HEK293 (cell line): ENCODE results near the gene RASGRF2.

Source experiments
- CTCF ChIA-PET: fragments of 350-600 bp; formaldehyde crosslinking; extraction: SDS; loops from one replicate; lab custom pipeline; 2021; ENCODE audit warnings: antibody characterized with exemption; lab: Yijun Ruan, JAX
- POLR2A ChIA-PET: fragments of 300-600 bp; formaldehyde crosslinking; extraction: SDS; loops from one replicate; lab custom pipeline; 2020; ENCODE audit warnings: antibody characterized with exemption, inconsistent platforms; lab: Yijun Ruan, JAX
- H3K27ac ChIP-seq: fragments of 200-500 bp; sonication (Bioruptor generic); 2 replicates; pipeline ENCODE4 v1.5.1; 2014; ENCODE audit warnings: low read depth, low read length, control low read depth, inconsistent platforms; ENCODE audit errors: extremely low read depth
- H3K36me3 ChIP-seq, 2 experiments: fragments of 200-500 bp in 1 of 2; sonication (Bioruptor generic) in 1 of 2; 1 replicate in 1 of 2; 2 replicates in 1 of 2; pipeline ENCODE4 v1.5.1; 2014 to 2017; ENCODE audit warnings: inconsistent platforms in 2 of 2, low read length in 2 of 2; ENCODE audit not compliant: control insufficient read depth in 2 of 2, insufficient read depth in 1 of 2
- H3K4me1 ChIP-seq: fragments of 200-500 bp; sonication (Bioruptor generic); 2 replicates; pipeline ENCODE4 v1.5.1; 2014; ENCODE audit warnings: mild to moderate bottlenecking, low read length, inconsistent platforms; ENCODE audit not compliant: control insufficient read depth, insufficient read depth
- H3K4me3 ChIP-seq: 2 replicates; pipeline ENCODE4 v1.5.1; 2011; ENCODE audit warnings: low read depth, mild to moderate bottlenecking, control low read depth, low read length, moderate library complexity
- H3K9me3 ChIP-seq: fragments of 200-500 bp; sonication (Bioruptor generic); 2 replicates; pipeline ENCODE4 v1.5.1; 2014; ENCODE audit warnings: low read depth, low read length, inconsistent platforms; ENCODE audit not compliant: control insufficient read depth, insufficient read depth
- GFI1B ChIP-seq: fragments of 450-650 bp; formaldehyde crosslinking; IDR thresholded peaks from 2 replicates; pipeline ENCODE4 v1.5.1; 2016; ENCODE audit warnings: missing biosample characterization, missing genetic modification characterization
- INSM2 ChIP-seq: fragments of 450-650 bp; formaldehyde crosslinking; IDR thresholded peaks from 2 replicates; pipeline ENCODE4 v1.5.1; 2016; ENCODE audit warnings: missing biosample characterization, missing genetic modification characterization
- KLF7 ChIP-seq: fragments of 450-650 bp; formaldehyde crosslinking; IDR thresholded peaks from 2 replicates; pipeline ENCODE4 v1.5.1; 2016; ENCODE audit warnings: missing biosample characterization, missing genetic modification characterization, borderline replicate concordance
- MEIS1 ChIP-seq: sonication (generic); formaldehyde crosslinking; IDR thresholded peaks from 2 replicates; pipeline ENCODE4 v1.8.1; 2022; ENCODE audit warnings: missing genetic modification reagents, mild to moderate bottlenecking, borderline replicate concordance
- SCRT2 ChIP-seq: fragments of 450-650 bp; formaldehyde crosslinking; IDR thresholded peaks from 2 replicates; pipeline ENCODE4 v1.5.1; 2016; ENCODE audit warnings: missing biosample characterization, missing genetic modification characterization
- TCF7L2 ChIP-seq: IDR thresholded peaks from 2 replicates; pipeline ENCODE4 v1.6.1; 2011; ENCODE audit warnings: low read depth, mild to moderate bottlenecking, inconsistent platforms, low read length, moderate library complexity, borderline replicate concordance
- TRIM28 ChIP-seq: IDR thresholded peaks from 2 replicates; pipeline ENCODE4 v1.6.1; 2011; ENCODE audit warnings: low read length, control low read depth, borderline replicate concordance
- ZFP3 ChIP-seq: fragments of 450-650 bp; formaldehyde crosslinking; IDR thresholded peaks from 2 replicates; pipeline ENCODE4 v1.5.1; 2016; ENCODE audit warnings: low read depth, missing biosample characterization, missing genetic modification characterization
- ZNF112 ChIP-seq: fragments of 450-650 bp; formaldehyde crosslinking; IDR thresholded peaks from 2 replicates; pipeline ENCODE4 v1.5.0; 2017; ENCODE audit warnings: missing biosample characterization, missing genetic modification characterization
- ZNF169 ChIP-seq: fragments of 450-650 bp; formaldehyde crosslinking; IDR thresholded peaks from 2 replicates; pipeline ENCODE4 v1.5.1; 2016; ENCODE audit warnings: missing biosample characterization, missing genetic modification characterization
- ZNF214 ChIP-seq: fragments of 450-650 bp; formaldehyde crosslinking; IDR thresholded peaks from 2 replicates; pipeline ENCODE4 v1.5.1; 2017; ENCODE audit warnings: missing biosample characterization, mild to moderate bottlenecking, missing genetic modification characterization, borderline replicate concordance
- ZNF274 ChIP-seq, 2 experiments: fragments of 200-500 bp in 1 of 2; fragments of 450-650 bp in 1 of 2; sonication (Bioruptor generic) in 1 of 2; formaldehyde crosslinking in 1 of 2; IDR thresholded peaks; 2 replicates each; pipeline versions ENCODE4 v1.5.1 to v1.6.1; 2014 to 2016; ENCODE audit warnings: borderline replicate concordance in 1 of 2, inconsistent platforms in 1 of 2, low read length in 1 of 2, missing biosample characterization in 1 of 2, missing genetic modification characterization in 1 of 2
- ZNF362 ChIP-seq: fragments of 450-650 bp; formaldehyde crosslinking; IDR thresholded peaks from 2 replicates; pipeline ENCODE4 v1.5.1; 2016; ENCODE audit warnings: missing biosample characterization, missing genetic modification characterization
- ZNF37A ChIP-seq: fragments of 450-650 bp; IDR thresholded peaks from 2 replicates; pipeline ENCODE4 v1.5.1; 2018; ENCODE audit warnings: missing biosample characterization, missing genetic modification characterization
- ZNF426 ChIP-seq: fragments of 450-650 bp; formaldehyde crosslinking; IDR thresholded peaks from 2 replicates; pipeline ENCODE4 v1.5.1; 2017; ENCODE audit warnings: missing biosample characterization, missing genetic modification characterization, mild to moderate bottlenecking, inconsistent platforms, moderate library complexity
- ZNF433 ChIP-seq: fragments of 450-650 bp; formaldehyde crosslinking; IDR thresholded peaks from 2 replicates; pipeline ENCODE4 v1.5.1; 2016; ENCODE audit warnings: missing biosample characterization, missing genetic modification characterization, low read depth
- ZNF529 ChIP-seq: fragments of 450-650 bp; formaldehyde crosslinking; IDR thresholded peaks from 2 replicates; pipeline ENCODE4 v1.5.1; 2017; ENCODE audit warnings: missing genetic modification characterization, missing biosample characterization; ENCODE audit not compliant: insufficient replicate concordance
- ZNF580 ChIP-seq: fragments of 450-650 bp; formaldehyde crosslinking; IDR thresholded peaks from 2 replicates; pipeline ENCODE4 v1.5.1; 2016; ENCODE audit warnings: missing biosample characterization, missing genetic modification characterization
- ZNF701 ChIP-seq: fragments of 450-650 bp; formaldehyde crosslinking; IDR thresholded peaks from 2 replicates; pipeline ENCODE4 v1.5.1; 2016; ENCODE audit warnings: missing biosample characterization, missing genetic modification characterization
- ZNF76 ChIP-seq: fragments of 450-650 bp; formaldehyde crosslinking; IDR thresholded peaks from 2 replicates; pipeline ENCODE4; 2016; ENCODE audit warnings: low read depth, missing biosample characterization, missing genetic modification characterization, borderline replicate concordance
- ZNF777 ChIP-seq: fragments of 450-650 bp; formaldehyde crosslinking; IDR thresholded peaks from 2 replicates; pipeline ENCODE4 v1.5.1; 2017; ENCODE audit warnings: missing biosample characterization, missing genetic modification characterization, borderline replicate concordance
- ZNF792 ChIP-seq: fragments of 450-650 bp; formaldehyde crosslinking; IDR thresholded peaks from 2 replicates; pipeline ENCODE4 v1.5.1; 2016; ENCODE audit warnings: missing biosample characterization, missing genetic modification characterization

Gene RASGRF2

GRCh38 chr5:81105261-81105877, 145.2 kb downstream of the RASGRF2 start:
- no peaks in the 10 kb centered on the region for H3K36me3 ChIP-seq
- POLR2A ChIA-PET = no interaction called here
- H3K4me1 ChIP-seq = no peaks in the 10 kb centered on the region
- CTCF ChIA-PET = interaction anchor here (0.6 to 1.5 kb wide), 2 partner anchors 9 to 113 kb away, joined by 3 read pairs; no protein-coding TSS in a partner anchor
- no peak overlapping the region for H3K27ac ChIP-seq
- H3K9me3 ChIP-seq = no peaks in the 10 kb centered on the region
- H3K4me3 ChIP-seq = no peak overlapping the region
- TF ChIP-seq ZNF426 = no peak
- no peak for TF ChIP-seq KLF7 (tag by site-specific recombination)
- TF ChIP-seq ZNF433 (tag by site-specific recombination) = no peak

GRCh38 chr5:81115261-81115660, 155.1 kb downstream of the RASGRF2 start:
- POLR2A ChIA-PET = no interaction called here
- Histone ChIP-seq H3K27ac (no peak overlapping the region), H3K9me3 (no peaks in the 10 kb centered on the region), H3K4me3 (no peak overlapping the region), H3K4me1 (no peaks in the 10 kb centered on the region), H3K36me3 (no peaks in the 10 kb centered on the region; a peak in 1 of 3 replicates)
- TF ChIP-seq ZNF580 (no peak), ZNF112 (tag by site-specific recombination) (no peak), ZNF362 (tag by site-specific recombination) (no peak), ZNF529 (tag by site-specific recombination) (no peak), MEIS1 (no peak), TRIM28 (no peak), GFI1B (no peak), ZNF169 (tag by site-specific recombination) (no peak)
- CTCF ChIA-PET = interaction anchor here (0.6 to 1.4 kb wide), 3 partner anchors 10 to 215 kb away, joined by 3 read pairs; no protein-coding TSS in a partner anchor

GRCh38 chr5:81117566-81117965, 157.4 kb downstream of the RASGRF2 start:
- H3K9me3 ChIP-seq = no peaks in the 10 kb centered on the region
- ChIA-PET POLR2A (no interaction called here), CTCF (interaction anchor here (0.7 kb wide), 1 partner anchor 24 kb away, joined by 3 read pairs; no protein-coding TSS in a partner anchor)
- no peak overlapping the region for H3K4me3 ChIP-seq
- H3K36me3 ChIP-seq = no peaks in the 10 kb centered on the region; a peak in 1 of 3 replicates
- TF ChIP-seq ZNF76 (tag by site-specific recombination) (no peak), ZNF274 (IDR thresholded peaks at IDR 0.05; ENCODE audit: low read length) (no peak), ZNF274 (tag by site-specific recombination; IDR thresholded peaks at IDR 0.05; ENCODE audit: borderline replicate concordance) (no peak), ZNF701 (tag by site-specific recombination) (no peak), ZNF214 (tag by site-specific recombination) (no peak), ZFP3 (no peak)
- H3K27ac ChIP-seq = no peak overlapping the region
- H3K4me1 ChIP-seq = no peaks in the 10 kb centered on the region

- Histone ChIP-seq H3K36me3 (no peaks in the 10 kb centered on the region; a peak in 1 of 3 replicates), H3K4me1 (no peaks in the 10 kb centered on the region), H3K9me3 (no peaks in the 10 kb centered on the region), H3K27ac (no peak overlapping the region), H3K4me3 (no peak overlapping the region)
- CTCF ChIA-PET = interaction anchor here (2.4 kb wide), 1 partner anchor 13 kb away, joined by 9 read pairs; no protein-coding TSS in a partner anchor
- POLR2A ChIA-PET = no interaction called here
- TF ChIP-seq TCF7L2 (no peak), ZNF37A (tag by site-specific recombination) (no peak), SCRT2 (tag by site-specific recombination) (no peak), INSM2 (tag by site-specific recombination) (no peak), ZNF792 (no peak), ZNF777 (tag by site-specific recombination) (no peak)
These were observed 161.1 kb downstream of the RASGRF2 start for GRCh38 chr5:81121273-81121672.
